ENCODE data around the gene SLC35B2. TPM values are rescaled to one million over a fixed set of nuclear protein-coding genes. Genes with fewer than 3 reads are reported as not detected.

The SLC35B2 gene
- total and polyA plus RNA-seq, 10 donors, result 17.6 to 30.4 (median 24.0) TPM

GRCh38 chr6:44301782-44302564, 44.6 kb upstream of the SLC35B2 start:
- Histone ChIP-seq H3K27me3 (replicated peaks in 1 of 7) (peaks cover 4 to 16% (median 12%) of the 10 kb centered on the region in 7 donors), H3K4me1 (peaks cover 10 to 16% (median 12%) of the 10 kb centered on the region in 6 donors), H3K36me3 (peaks cover 0 to 78% (median 67%) of the 10 kb centered on the region in 6 donors), H3K9me3 (no peaks in the 10 kb centered on the region), H3K27ac (no peak overlapping the region), H3K4me3 (no peak overlapping the region)
- no peak for DNase-seq
- intact Hi-C loops (cut with DNase I; ENCODE audit: low total_unique reads), result no loop called here
- no peak for TF ChIP-seq POLR2AphosphoS5 (IDR thresholded peaks at IDR 0.05)
- TF ChIP-seq POLR2A (IDR thresholded peaks at IDR 0.05), result no peak
- no peak for TF ChIP-seq CTCF (IDR thresholded peaks at IDR 0.05 in 8 of 11, conservative IDR thresholded peaks at IDR 0.05 in 3 of 11)
- 82 to 90% (median 87%) methylated on average over 13 to 14 of the region's 14 CpGs for WGBS, 5 donors

- H3K36me3 ChIP-seq, result peaks cover 0 to 69% (median 60%) of the 10 kb centered on the region in 6 donors
- H3K9me3 ChIP-seq, result no peaks in the 10 kb centered on the region
- no peak overlapping the region for H3K4me3 ChIP-seq
- DNase-seq, result no peak
- TF ChIP-seq POLR2A (IDR thresholded peaks at IDR 0.05), result no peak
- no peak for TF ChIP-seq POLR2AphosphoS5 (IDR thresholded peaks at IDR 0.05)
- no peak for TF ChIP-seq CTCF (IDR thresholded peaks at IDR 0.05 in 8 of 11, conservative IDR thresholded peaks at IDR 0.05 in 3 of 11)
- intact Hi-C loops (cut with DNase I; ENCODE audit: low total_unique reads), result no loop called here
- peaks cover 10 to 20% (median 14%) of the 10 kb centered on the region in 6 donors for H3K4me1 ChIP-seq
- no peak overlapping the region for H3K27ac ChIP-seq
- H3K27me3 ChIP-seq (replicated peaks in 1 of 7), result peaks cover 4 to 24% (median 21%) of the 10 kb centered on the region in 7 donors
- WGBS, 5 donors, result 94 to 98% (median 95%) methylated on average over 7 to 8 of the region's 8 CpGs
Measured at GRCh38 chr6:44301106-44301505, 43.8 kb upstream of the SLC35B2 start.

GRCh38 chr6:44300292-44300823, 43.0 kb upstream of the SLC35B2 start:
- 78 to 89% (median 86%) methylated on average over 7 of the region's 7 CpGs for WGBS, 5 donors
- Histone ChIP-seq H3K4me3 (no peak overlapping the region), H3K27ac (no peak overlapping the region), H3K9me3 (no peaks in the 10 kb centered on the region), H3K27me3 (replicated peaks in 1 of 7) (peaks cover 4 to 32% (median 27%) of the 10 kb centered on the region in 7 donors), H3K36me3 (peaks cover 0 to 62% (median 52%) of the 10 kb centered on the region in 6 donors), H3K4me1 (peaks cover 10 to 20% (median 14%) of the 10 kb centered on the region in 6 donors)
- intact Hi-C loops (cut with DNase I; ENCODE audit: low total_unique reads), result no loop called here
- no peak for TF ChIP-seq CTCF (IDR thresholded peaks at IDR 0.05 in 8 of 11, conservative IDR thresholded peaks at IDR 0.05 in 3 of 11)
- TF ChIP-seq POLR2A (IDR thresholded peaks at IDR 0.05), result no peak
- TF ChIP-seq POLR2AphosphoS5 (IDR thresholded peaks at IDR 0.05), result peak in 1 of 3 donors; percentile 16
- DNase-seq, result no peak

GRCh38 chr6:44298864-44299263, 41.5 kb upstream of the SLC35B2 start:
- peaks cover 0 to 47% (median 38%) of the 10 kb centered on the region in 6 donors for H3K36me3 ChIP-seq

More at GRCh38 chr6:44298864-44299263, 41.5 kb upstream of the SLC35B2 start:
- no peak for DNase-seq
- TF ChIP-seq POLR2AphosphoS5 (IDR thresholded peaks at IDR 0.05), result no peak
- TF ChIP-seq POLR2A (IDR thresholded peaks at IDR 0.05), result no peak
- TF ChIP-seq CTCF (IDR thresholded peaks at IDR 0.05 in 8 of 11, conservative IDR thresholded peaks at IDR 0.05 in 3 of 11), result no peak
- no peak overlapping the region for H3K27ac ChIP-seq
- WGBS, 5 donors, result 84 to 96% (median 91%) methylated on average over 3 of the region's 3 CpGs
- peaks cover 10 to 20% (median 14%) of the 10 kb centered on the region in 6 donors for H3K4me1 ChIP-seq
- no peak overlapping the region for H3K4me3 ChIP-seq
- intact Hi-C loops (cut with DNase I; ENCODE audit: low total_unique reads), result no loop called here
- H3K9me3 ChIP-seq, result no peaks in the 10 kb centered on the region
- peaks cover 4 to 46% (median 34%) of the 10 kb centered on the region in 7 donors for H3K27me3 ChIP-seq (replicated peaks in 1 of 7)

Data from spleen (tissue), 11 donors.